Tibial artery (tissue), 4 donors: ENCODE measurements around the gene PQBP1.

Source experiments
- DNase-seq, 2 donors: peaks; one replicate each; pipeline ENCODE4 v3.0.0-alpha.2; 2019
- H3K27ac ChIP-seq, 2 donors: fragments of 200-600 bp; sonication (generic) in 1 of 2; 1 replicate in 1 of 2; 2 replicates in 1 of 2; pipeline ENCODE4 v1.5.1; 2018 to 2019; ENCODE audit warnings: mild to moderate bottlenecking in 1 of 2
- H3K27me3 ChIP-seq, 2 donors: fragments of 200-600 bp; sonication (generic) in 1 of 2; one replicate each; pipeline versions ENCODE4 v1.5.1 to v1.6.0; 2016 to 2019
- H3K36me3 ChIP-seq, 3 donors: fragments of 200-600 bp; sonication (generic) in 2 of 3; one replicate each; pipeline ENCODE4 v1.5.1; 2016 to 2019; ENCODE audit warnings: mild to moderate bottlenecking in 2 of 3
- H3K4me1 ChIP-seq, 4 donors: fragments of 200-600 bp; sonication (generic) in 2 of 4; 1 replicate in 3 of 4; 2 replicates in 1 of 4; pipeline ENCODE4 v1.5.1; 2016 to 2019
- H3K4me3 ChIP-seq, 2 donors: fragments of 200-600 bp; sonication (generic) in 1 of 2; 1 replicate in 1 of 2; 2 replicates in 1 of 2; pipeline ENCODE4 v1.5.1; 2018 to 2019; ENCODE audit warnings: mild to moderate bottlenecking in 2 of 2
- H3K9me3 ChIP-seq, 3 donors: fragments of 200-600 bp; sonication (generic) in 1 of 3; one replicate each; pipeline ENCODE4 v1.5.1; 2016 to 2019
- CTCF ChIP-seq, 2 experiments: fragments of 200-600 bp in 1 of 2; fragments of 450-650 bp in 1 of 2; IDR thresholded peaks; one replicate each; pipeline ENCODE4 v1.5.1; 2017 to 2019; ENCODE audit warnings: antibody characterized with exemption in 2 of 2, mild to moderate bottlenecking in 1 of 2, moderate library complexity in 1 of 2
- intact Hi-C: fragments of 100-400 bp; cut with DNase I; formaldehyde crosslinking; loops from one replicate; pipeline ENCODE4 v1.15.0; 2023; ENCODE audit warnings: low total_unique reads

Gene PQBP1

GRCh38 chrX:48920718-48921104 is 23.0 kb downstream of the PQBP1 start:
- H3K4me3 ChIP-seq: no peak overlapping the region
- intact Hi-C loops: no loop called here
- no peak for TF ChIP-seq CTCF (IDR thresholded peaks at IDR 0.05)
- H3K36me3 ChIP-seq: peaks cover 5 to 38% (median 19%) of the 10 kb centered on the region in 3 donors
- H3K4me1 ChIP-seq: peaks cover 0 to 26% (median 4%) of the 10 kb centered on the region in 4 donors
- H3K27ac ChIP-seq: no peak overlapping the region
- no peak for DNase-seq
- no peaks in the 10 kb centered on the region for H3K27me3 ChIP-seq
- no peaks in the 10 kb centered on the region for H3K9me3 ChIP-seq

GRCh38 chrX:48923771-48924170 is 26.0 kb downstream of the PQBP1 start:
- no peaks in the 10 kb centered on the region for H3K9me3 ChIP-seq
- no peaks in the 10 kb centered on the region for H3K27me3 ChIP-seq
- intact Hi-C loops: no loop called here
- TF ChIP-seq CTCF (IDR thresholded peaks at IDR 0.05): no peak
- no peak for DNase-seq
- peaks cover 7 to 47% (median 19%) of the 10 kb centered on the region in 3 donors for H3K36me3 ChIP-seq
- H3K4me1 ChIP-seq: peaks cover 0 to 12% (median 4%) of the 10 kb centered on the region in 4 donors
- no peak overlapping the region for H3K27ac ChIP-seq
- H3K4me3 ChIP-seq: no peak overlapping the region

- intact Hi-C loops: no loop called here
- Histone ChIP-seq H3K9me3 (no peaks in the 10 kb centered on the region), H3K27me3 (no peaks in the 10 kb centered on the region), H3K4me3 (no peak overlapping the region), H3K4me1 (peaks cover 0 to 12% (median 4%) of the 10 kb centered on the region in 4 donors), H3K27ac (no peak overlapping the region), H3K36me3 (peaks cover 7 to 47% (median 19%) of the 10 kb centered on the region in 3 donors)
- TF ChIP-seq CTCF (IDR thresholded peaks at IDR 0.05): no peak
- DNase-seq: no peak
Measured at GRCh38 chrX:48924270-48924669, 26.5 kb downstream of the PQBP1 start.

- H3K27me3 ChIP-seq: no peaks in the 10 kb centered on the region
- no peak overlapping the region for H3K27ac ChIP-seq
- TF ChIP-seq CTCF (IDR thresholded peaks at IDR 0.05): no peak
- H3K36me3 ChIP-seq: peaks cover 7 to 62% (median 16%) of the 10 kb centered on the region in 3 donors
- no peaks in the 10 kb centered on the region for H3K9me3 ChIP-seq
- no peak for DNase-seq
- intact Hi-C loops: no loop called here
- no peak overlapping the region for H3K4me3 ChIP-seq
- H3K4me1 ChIP-seq: no peaks in the 10 kb centered on the region
Measured at GRCh38 chrX:48927123-48927522, 29.4 kb downstream of the PQBP1 start.

GRCh38 chrX:48927736-48928382 is 30.1 kb downstream of the PQBP1 start:
- intact Hi-C loops: no loop called here
- Histone ChIP-seq H3K27me3 (no peaks in the 10 kb centered on the region), H3K4me3 (no peak overlapping the region), H3K27ac (no peak overlapping the region), H3K36me3 (peaks cover 7 to 62% (median 12%) of the 10 kb centered on the region in 3 donors), H3K9me3 (peaks cover 0 to 6% (median 0%) of the 10 kb centered on the region in 3 donors), H3K4me1 (no peaks in the 10 kb centered on the region)
- no peak for DNase-seq
- TF ChIP-seq CTCF (IDR thresholded peaks at IDR 0.05): no peak
